Stimulated activated CD4-positive, alpha-beta T cell treated with anti-CD3 and anti-CD28 coated beads, Interleukin-2, amount 100 ng/mL, for 48 hours (primary cell): ENCODE data around the gene PLAGL2.

Source experiments
- DNase-seq, 2 donors: peaks; one replicate each; pipeline ENCODE4 v3.0.0-alpha.2; 2020

PLAGL2 gene

GRCh38 chr20:32231245-32231644, 23.7 kb upstream of the PLAGL2 start:
- no peak for DNase-seq

- DNase-seq, result no peak
These were observed 23.2 kb upstream of the PLAGL2 start for GRCh38 chr20:32230707-32231106.

GRCh38 chr20:32229251-32229747, 21.8 kb upstream of the PLAGL2 start:
- no peak for DNase-seq

GRCh38 chr20:32227744-32228688, 20.5 kb upstream of the PLAGL2 start:
- DNase-seq, result no peak

- DNase-seq, result no peak
These were observed 19.8 kb upstream of the PLAGL2 start for GRCh38 chr20:32227306-32227705.

- DNase-seq, result no peak
These were observed 18.8 kb upstream of the PLAGL2 start for GRCh38 chr20:32226391-32226790.

- DNase-seq, result no peak
These were observed 16.9 kb upstream of the PLAGL2 start for GRCh38 chr20:32224463-32224862.

- DNase-seq, result no peak
These were observed 10.8 kb upstream of the PLAGL2 start for GRCh38 chr20:32218156-32218900.

- DNase-seq, result no peak
These were observed 8.9 kb upstream of the PLAGL2 start for GRCh38 chr20:32216179-32217142.

GRCh38 chr20:32215729-32216128, 8.2 kb upstream of the PLAGL2 start:
- DNase-seq, result no peak

GRCh38 chr20:32215147-32215546, 7.6 kb upstream of the PLAGL2 start:
- DNase-seq, result no peak

GRCh38 chr20:32213870-32214269, 6.3 kb upstream of the PLAGL2 start:
- no peak for DNase-seq

GRCh38 chr20:32209850-32210605, 2.5 kb upstream of the PLAGL2 start:
- DNase-seq, result no peak

GRCh38 chr20:32208499-32209154, 1.1 kb upstream of the PLAGL2 start:
- no peak for DNase-seq

- DNase-seq, result no peak
These were observed 550 bp downstream of the PLAGL2 start for GRCh38 chr20:32206760-32207625.

- no peak for DNase-seq
These were observed 1.4 kb downstream of the PLAGL2 start for GRCh38 chr20:32205843-32206759.

GRCh38 chr20:32205110-32205842, 2.3 kb downstream of the PLAGL2 start:
- no peak for DNase-seq
